MM.1S (cell line): ENCODE results near the gene CNPPD1.

Experiments
- DNase-seq: peaks from one replicate; pipeline ENCODE4 v3.0.0-alpha.2; 2015
- H2AFZ ChIP-seq: fragments of 300-600 bp; sonication (generic); 2 replicates; pipeline ENCODE4 v1.6.0; 2016; ENCODE audit warnings: antibody characterized with exemption, low read length
- H3F3A ChIP-seq: fragments of 300-600 bp; sonication (generic); 2 replicates; pipeline ENCODE4 v1.6.1; 2016; ENCODE audit warnings: mild to moderate bottlenecking, antibody characterized with exemption, low read length, moderate library complexity, mixed read lengths; ENCODE audit not compliant: insufficient read depth
- H3K27ac ChIP-seq: fragments of 300-600 bp; sonication (generic); 2 replicates; pipeline ENCODE4 v1.5.1; 2016; ENCODE audit warnings: mild to moderate bottlenecking, low read length
- H3K27me3 ChIP-seq: fragments of 300-600 bp; sonication (generic); replicated peaks from 2 replicates; pipeline ENCODE4 v1.6.0; 2016; ENCODE audit warnings: low read length; ENCODE audit not compliant: insufficient read depth
- H3K36me3 ChIP-seq: fragments of 300-600 bp; sonication (generic); replicated peaks from 2 replicates; pipeline ENCODE4 v1.6.1; 2016; ENCODE audit warnings: mild to moderate bottlenecking, low read length, mixed read lengths; ENCODE audit not compliant: insufficient read depth
- H3K4me1 ChIP-seq: fragments of 300-600 bp; sonication (generic); 2 replicates; pipeline ENCODE4 v1.6.1; 2016; ENCODE audit warnings: low read length, mixed read lengths
- H3K4me2 ChIP-seq: fragments of 300-600 bp; sonication (generic); 2 replicates; pipeline ENCODE4 v1.6.0; 2016; ENCODE audit warnings: low read depth, low read length
- H3K4me3 ChIP-seq: fragments of 300-600 bp; sonication (generic); 2 replicates; pipeline ENCODE4 v1.5.1; 2016; ENCODE audit warnings: low read length, mixed read lengths
- H3K79me2 ChIP-seq: fragments of 300-600 bp; sonication (generic); 2 replicates; pipeline ENCODE4 v1.6.1; 2016; ENCODE audit warnings: mixed run types, low read length, mixed read lengths
- H3K9ac ChIP-seq: fragments of 300-600 bp; sonication (generic); 2 replicates; pipeline ENCODE4 v1.6.1; 2016; ENCODE audit warnings: low read length, mixed read lengths
- H3K9me2 ChIP-seq: fragments of 300-600 bp; sonication (generic); replicated peaks from 2 replicates; pipeline ENCODE4 v1.6.1; 2016; ENCODE audit warnings: mild to moderate bottlenecking, low read length, mixed read lengths; ENCODE audit not compliant: insufficient read depth
- H3K9me3 ChIP-seq: fragments of 300-600 bp; sonication (generic); replicated peaks from 2 replicates; pipeline ENCODE4 v1.6.1; 2016; ENCODE audit warnings: mild to moderate bottlenecking, low read length, mixed read lengths; ENCODE audit not compliant: insufficient read depth
- H4K20me1 ChIP-seq: fragments of 300-600 bp; sonication (generic); 2 replicates; pipeline ENCODE4 v1.6.1; 2016; ENCODE audit warnings: mild to moderate bottlenecking, low read length, moderate library complexity, mixed read lengths; ENCODE audit not compliant: insufficient read depth
- EZH2 ChIP-seq: fragments of 300-600 bp; sonication (generic); optimal IDR thresholded peaks from 2 replicates; pipeline ENCODE3; 2017; ENCODE audit warnings: low read depth, mild to moderate bottlenecking, antibody characterized with exemption, low read length, mixed read lengths
- EZH2phosphoT487 ChIP-seq: fragments of 300-600 bp; sonication (generic); IDR thresholded peaks from 2 replicates; pipeline ENCODE4 v1.6.1; 2018; ENCODE audit warnings: antibody characterized with exemption, low read length
- TF ChIP-seq, protein P1 (sequence below): fragments of 300-600 bp; sonication (generic); IDR thresholded peaks from 2 replicates; pipeline ENCODE4 v1.5.1; 2016; ENCODE audit warnings: antibody characterized with exemption, low read length, mixed read lengths

Gene CNPPD1

DNA sequence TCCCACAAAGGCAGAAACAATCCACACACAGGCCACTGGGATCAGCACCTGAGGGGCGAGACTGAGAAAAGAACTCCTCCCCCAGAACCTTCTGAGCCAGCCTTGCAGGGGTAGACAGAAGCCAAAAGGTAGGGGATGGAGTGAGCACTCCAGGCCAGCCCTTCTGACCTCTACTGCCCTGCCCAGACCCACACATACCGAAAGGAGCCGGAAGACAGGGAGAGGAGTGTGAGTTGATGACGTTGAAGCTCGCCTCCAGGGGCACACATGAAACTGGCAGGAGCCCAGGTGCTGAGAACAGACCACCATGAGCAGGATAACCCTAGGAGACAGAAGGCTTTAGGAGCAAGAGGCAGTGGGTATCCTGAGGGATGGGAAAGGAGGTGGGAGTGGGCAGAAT, 8.7 kb downstream of the CNPPD1 start:
- no peaks in the 10 kb centered on the region for H3K27me3 ChIP-seq
- H3K9me3 ChIP-seq = no peaks in the 10 kb centered on the region
- TF ChIP-seq EZH2phosphoT487 (no peak), EZH2 (no peak)
- TF ChIP-seq, protein P1, sequence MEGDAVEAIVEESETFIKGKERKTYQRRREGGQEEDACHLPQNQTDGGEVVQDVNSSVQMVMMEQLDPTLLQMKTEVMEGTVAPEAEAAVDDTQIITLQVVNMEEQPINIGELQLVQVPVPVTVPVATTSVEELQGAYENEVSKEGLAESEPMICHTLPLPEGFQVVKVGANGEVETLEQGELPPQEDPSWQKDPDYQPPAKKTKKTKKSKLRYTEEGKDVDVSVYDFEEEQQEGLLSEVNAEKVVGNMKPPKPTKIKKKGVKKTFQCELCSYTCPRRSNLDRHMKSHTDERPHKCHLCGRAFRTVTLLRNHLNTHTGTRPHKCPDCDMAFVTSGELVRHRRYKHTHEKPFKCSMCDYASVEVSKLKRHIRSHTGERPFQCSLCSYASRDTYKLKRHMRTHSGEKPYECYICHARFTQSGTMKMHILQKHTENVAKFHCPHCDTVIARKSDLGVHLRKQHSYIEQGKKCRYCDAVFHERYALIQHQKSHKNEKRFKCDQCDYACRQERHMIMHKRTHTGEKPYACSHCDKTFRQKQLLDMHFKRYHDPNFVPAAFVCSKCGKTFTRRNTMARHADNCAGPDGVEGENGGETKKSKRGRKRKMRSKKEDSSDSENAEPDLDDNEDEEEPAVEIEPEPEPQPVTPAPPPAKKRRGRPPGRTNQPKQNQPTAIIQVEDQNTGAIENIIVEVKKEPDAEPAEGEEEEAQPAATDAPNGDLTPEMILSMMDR = no peak
- no peaks in the 10 kb centered on the region for H3K4me1 ChIP-seq
- H3K9me2 ChIP-seq = no peaks in the 10 kb centered on the region
- no peak overlapping the region for H3K4me3 ChIP-seq
- H4K20me1 ChIP-seq = no peaks in the 10 kb centered on the region
- no peak overlapping the region for H3K27ac ChIP-seq
- H3K36me3 ChIP-seq = no peaks in the 10 kb centered on the region; the same call in 1 of the 2 replicates
- no peaks in the 10 kb centered on the region for H3F3A ChIP-seq
- H3K4me2 ChIP-seq = no peak overlapping the region
- no peaks in the 10 kb centered on the region for H3K79me2 ChIP-seq
- H3K9ac ChIP-seq = no peak overlapping the region
- H2AFZ ChIP-seq = no peak overlapping the region
- DNase-seq = no peak

GRCh38 chr2:219165058-219165911, 11.4 kb downstream of the CNPPD1 start:
- H3K9ac ChIP-seq = no peak overlapping the region
- no peak overlapping the region for H3K27ac ChIP-seq
- H3K4me2 ChIP-seq = no peak overlapping the region
- no peak overlapping the region for H2AFZ ChIP-seq
- H3K36me3 ChIP-seq = no peaks in the 10 kb centered on the region
- no peaks in the 10 kb centered on the region for H3K9me3 ChIP-seq
- no peaks in the 10 kb centered on the region for H3K9me2 ChIP-seq
- no peaks in the 10 kb centered on the region for H3K27me3 ChIP-seq
- no peaks in the 10 kb centered on the region for H4K20me1 ChIP-seq
- no peaks in the 10 kb centered on the region for H3K79me2 ChIP-seq
- H3F3A ChIP-seq = no peaks in the 10 kb centered on the region
- TF ChIP-seq EZH2phosphoT487 = no peak
- TF ChIP-seq EZH2 = no peak
- TF ChIP-seq, protein P1 = no peak
- no peak overlapping the region for H3K4me3 ChIP-seq
- H3K4me1 ChIP-seq = peaks cover 5% of the 10 kb centered on the region; the same call in 1 of the 2 replicates
- DNase-seq = no peak

- no peaks in the 10 kb centered on the region for H3F3A ChIP-seq
- no peak overlapping the region for H2AFZ ChIP-seq
- no peak overlapping the region for H3K27ac ChIP-seq
- H3K9me3 ChIP-seq = no peaks in the 10 kb centered on the region
- H3K4me2 ChIP-seq = no peak overlapping the region
- no peaks in the 10 kb centered on the region for H3K36me3 ChIP-seq
- peaks cover 4% of the 10 kb centered on the region; the same call in 1 of the 2 replicates for H3K79me2 ChIP-seq
- no peaks in the 10 kb centered on the region for H3K9me2 ChIP-seq
- H3K27me3 ChIP-seq = no peaks in the 10 kb centered on the region
- TF ChIP-seq EZH2phosphoT487 (no peak), EZH2 (no peak)
- TF ChIP-seq, protein P1 = no peak
- DNase-seq = no peak
- H3K9ac ChIP-seq = no peak overlapping the region
- H4K20me1 ChIP-seq = no peaks in the 10 kb centered on the region
- peaks cover 5% of the 10 kb centered on the region; the same call in 1 of the 2 replicates for H3K4me1 ChIP-seq
- no peak overlapping the region for H3K4me3 ChIP-seq
Observed at GRCh38 chr2:219163156-219163555, 13.6 kb downstream of the CNPPD1 start.
